GM18870 (cell line): ENCODE results near the gene TXNRD2.

Experiments
- ATAC-seq: cut with Tn5 transposase; IDR thresholded peaks from one replicate; pipeline ENCODE4 v1.9.1; 2021; ENCODE audit warnings: moderate library complexity; ENCODE audit not compliant: unreplicated experiment

The TXNRD2 gene

GRCh38 chr22:19980766-19981165 lies 39.1 kb upstream of the TXNRD2 start:
- no peak for ATAC-seq

GRCh38 chr22:19979712-19980493 lies 38.3 kb upstream of the TXNRD2 start:
- no peak for ATAC-seq

GRCh38 chr22:19978748-19979147 lies 37.1 kb upstream of the TXNRD2 start:
- no peak for ATAC-seq

- no peak for ATAC-seq
Observed at GRCh38 chr22:19977296-19978243, 36.0 kb upstream of the TXNRD2 start.

GRCh38 chr22:19976671-19977070 lies 35.1 kb upstream of the TXNRD2 start:
- ATAC-seq, result no peak

GRCh38 chr22:19975707-19976035 lies 34.1 kb upstream of the TXNRD2 start:
- ATAC-seq, result no peak

- ATAC-seq, result no peak
Observed at GRCh38 chr22:19974935-19975706, 33.5 kb upstream of the TXNRD2 start.

GRCh38 chr22:19974268-19974861 lies 32.7 kb upstream of the TXNRD2 start:
- ATAC-seq, result no peak

GRCh38 chr22:19973551-19974267 lies 32.1 kb upstream of the TXNRD2 start:
- no peak for ATAC-seq

GRCh38 chr22:19972652-19973550 lies 31.3 kb upstream of the TXNRD2 start:
- no peak for ATAC-seq

GRCh38 chr22:19972251-19972650 lies 30.6 kb upstream of the TXNRD2 start:
- no peak for ATAC-seq

GRCh38 chr22:19971276-19972124 lies 29.9 kb upstream of the TXNRD2 start:
- ATAC-seq, result no peak

- ATAC-seq, result no peak
Observed at GRCh38 chr22:19970479-19971275, 29.1 kb upstream of the TXNRD2 start.

- no peak for ATAC-seq
Observed at GRCh38 chr22:19970031-19970478, 28.4 kb upstream of the TXNRD2 start.

- ATAC-seq, result no peak
Observed at GRCh38 chr22:19969141-19969928, 27.7 kb upstream of the TXNRD2 start.

GRCh38 chr22:19968450-19968891 lies 26.9 kb upstream of the TXNRD2 start:
- no peak for ATAC-seq
